ENCODE results near the gene GOT1.

GOT1 gene

GRCh38 chr10:99387541-99387940 lies 42.9 kb downstream of the GOT1 start:
- no peaks in the 10 kb centered on the region for H3K36me3 ChIP-seq (ENCODE audit: control insufficient read depth in 1 of 2, insufficient read depth in 2 of 2, low read length in 2 of 2)
- no peaks in the 10 kb centered on the region for H3K27me3 ChIP-seq (ENCODE audit: control insufficient read depth in 1 of 2, insufficient read depth in 2 of 2, low read length in 2 of 2)
- no peak overlapping the region for H3K9ac ChIP-seq (ENCODE audit: low read depth in 1 of 2, low read length in 2 of 2)
- no peak overlapping the region for H3K27ac ChIP-seq (ENCODE audit: low read depth, low read length)
- H3K4me3 ChIP-seq (ENCODE audit: low read depth in 1 of 2, low read length in 2 of 2) = no peak overlapping the region
- H3K9me3 ChIP-seq (ENCODE audit: control insufficient read depth in 1 of 2, low read length in 2 of 2) = no peaks in the 10 kb centered on the region
- H3K4me1 ChIP-seq (ENCODE audit: control insufficient read depth in 1 of 2, insufficient read depth in 2 of 2, low read length in 2 of 2) = no peaks in the 10 kb centered on the region

DNA sequence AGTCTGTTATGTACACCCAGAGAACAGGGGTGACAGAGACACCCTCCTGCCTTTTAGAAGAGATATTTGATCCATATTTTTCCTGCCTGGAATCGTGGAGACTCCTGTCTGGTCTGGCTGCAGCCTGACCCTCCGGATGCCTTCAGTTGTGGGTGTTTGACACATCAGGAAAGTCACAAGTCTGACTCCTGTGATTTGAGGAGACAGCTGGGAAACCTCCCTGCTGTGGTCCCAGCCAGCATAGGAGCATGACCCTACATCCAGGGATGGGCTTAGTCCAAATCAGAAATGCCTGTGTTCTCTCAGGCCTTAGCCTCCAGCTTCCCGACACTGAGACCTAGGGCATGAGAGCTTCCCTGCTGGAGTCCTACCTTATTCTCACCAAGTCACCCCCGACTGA lies 43.4 kb downstream of the GOT1 start:
- H3K9me3 ChIP-seq (ENCODE audit: control insufficient read depth in 1 of 2, low read length in 2 of 2) = no peaks in the 10 kb centered on the region
- no peaks in the 10 kb centered on the region for H3K27me3 ChIP-seq (ENCODE audit: control insufficient read depth in 1 of 2, insufficient read depth in 2 of 2, low read length in 2 of 2)
- H3K4me1 ChIP-seq (ENCODE audit: control insufficient read depth in 1 of 2, insufficient read depth in 2 of 2, low read length in 2 of 2) = no peaks in the 10 kb centered on the region
- H3K36me3 ChIP-seq (ENCODE audit: control insufficient read depth in 1 of 2, insufficient read depth in 2 of 2, low read length in 2 of 2) = no peaks in the 10 kb centered on the region
- H3K4me3 ChIP-seq (ENCODE audit: low read depth in 1 of 2, low read length in 2 of 2) = no peak overlapping the region
- H3K27ac ChIP-seq (ENCODE audit: low read depth, low read length) = no peak overlapping the region
- H3K9ac ChIP-seq (ENCODE audit: low read depth in 1 of 2, low read length in 2 of 2) = no peak overlapping the region

DNA sequence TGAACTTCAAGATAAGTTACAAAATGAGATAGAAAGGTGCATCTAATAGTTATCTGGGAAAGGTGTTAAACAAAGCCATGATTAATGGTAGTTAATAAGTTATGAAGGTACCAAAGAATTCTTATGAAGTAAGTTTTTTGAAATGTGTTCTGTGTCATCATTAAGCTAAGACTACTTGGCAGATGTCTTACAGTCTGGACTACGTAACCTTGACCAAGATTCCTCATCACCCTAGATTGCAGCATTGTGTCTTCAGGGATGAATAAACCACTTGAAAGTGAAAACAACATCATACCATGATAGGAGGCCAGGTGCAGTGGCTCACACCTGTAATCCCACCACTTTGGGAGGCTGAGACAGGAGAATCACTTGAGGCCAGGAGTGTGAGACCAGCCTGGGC lies 48.2 kb downstream of the GOT1 start:
- Histone ChIP-seq H3K36me3 (ENCODE audit: control insufficient read depth in 1 of 2, insufficient read depth in 2 of 2, low read length in 2 of 2) (no peaks in the 10 kb centered on the region), H3K4me1 (ENCODE audit: control insufficient read depth in 1 of 2, insufficient read depth in 2 of 2, low read length in 2 of 2) (no peaks in the 10 kb centered on the region), H3K9ac (ENCODE audit: low read depth in 1 of 2, low read length in 2 of 2) (no peak overlapping the region), H3K4me3 (ENCODE audit: low read depth in 1 of 2, low read length in 2 of 2) (no peak overlapping the region), H3K9me3 (ENCODE audit: control insufficient read depth in 1 of 2, low read length in 2 of 2) (no peaks in the 10 kb centered on the region), H3K27ac (ENCODE audit: low read depth, low read length) (no peak overlapping the region), H3K27me3 (ENCODE audit: control insufficient read depth in 1 of 2, insufficient read depth in 2 of 2, low read length in 2 of 2) (no peaks in the 10 kb centered on the region)

GRCh38 chr10:99375426-99375825 lies 55.0 kb downstream of the GOT1 start:
- H3K4me3 ChIP-seq (ENCODE audit: low read depth in 1 of 2, low read length in 2 of 2) = no peak overlapping the region
- no peak overlapping the region for H3K9ac ChIP-seq (ENCODE audit: low read depth in 1 of 2, low read length in 2 of 2)
- H3K4me1 ChIP-seq (ENCODE audit: control insufficient read depth in 1 of 2, insufficient read depth in 2 of 2, low read length in 2 of 2) = peaks cover 0 to 3% of the 10 kb centered on the region in 2 donors
- H3K27me3 ChIP-seq (ENCODE audit: control insufficient read depth in 1 of 2, insufficient read depth in 2 of 2, low read length in 2 of 2) = no peaks in the 10 kb centered on the region
- H3K9me3 ChIP-seq (ENCODE audit: control insufficient read depth in 1 of 2, low read length in 2 of 2) = no peaks in the 10 kb centered on the region
- no peaks in the 10 kb centered on the region for H3K36me3 ChIP-seq (ENCODE audit: control insufficient read depth in 1 of 2, insufficient read depth in 2 of 2, low read length in 2 of 2)
- H3K27ac ChIP-seq (ENCODE audit: low read depth, low read length) = no peak overlapping the region

GRCh38 chr10:99374972-99375371 lies 55.5 kb downstream of the GOT1 start:
- H3K36me3 ChIP-seq (ENCODE audit: control insufficient read depth in 1 of 2, insufficient read depth in 2 of 2, low read length in 2 of 2) = no peaks in the 10 kb centered on the region
- peaks cover 0 to 3% of the 10 kb centered on the region in 2 donors for H3K4me1 ChIP-seq (ENCODE audit: control insufficient read depth in 1 of 2, insufficient read depth in 2 of 2, low read length in 2 of 2)
- no peak overlapping the region for H3K9ac ChIP-seq (ENCODE audit: low read depth in 1 of 2, low read length in 2 of 2)
- H3K27ac ChIP-seq (ENCODE audit: low read depth, low read length) = no peak overlapping the region
- no peak overlapping the region for H3K4me3 ChIP-seq (ENCODE audit: low read depth in 1 of 2, low read length in 2 of 2)
- H3K9me3 ChIP-seq (ENCODE audit: control insufficient read depth in 1 of 2, low read length in 2 of 2) = no peaks in the 10 kb centered on the region
- H3K27me3 ChIP-seq (ENCODE audit: control insufficient read depth in 1 of 2, insufficient read depth in 2 of 2, low read length in 2 of 2) = peaks cover 0 to 4% of the 10 kb centered on the region in 2 donors

DNA sequence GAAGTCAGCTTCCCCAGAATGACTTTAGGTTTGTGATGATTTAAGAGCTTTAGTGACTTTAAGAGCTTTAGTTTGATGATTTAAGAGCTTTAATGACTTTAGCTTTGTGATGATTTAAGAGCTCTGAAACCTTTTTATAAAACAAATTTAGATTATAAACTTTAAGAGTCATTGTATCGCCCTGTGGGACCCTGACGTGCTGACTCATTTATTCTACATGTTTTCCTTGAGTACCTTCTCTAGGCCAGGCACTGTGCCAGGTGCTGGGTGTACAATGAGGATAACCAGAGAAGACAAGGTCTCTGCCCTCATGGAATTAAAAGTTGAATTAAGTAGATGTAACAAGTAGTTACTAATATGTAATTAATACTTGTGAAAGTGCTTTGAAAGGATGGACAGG lies 55.9 kb downstream of the GOT1 start:
- no peak overlapping the region for H3K9ac ChIP-seq (ENCODE audit: low read depth in 1 of 2, low read length in 2 of 2)
- H3K4me1 ChIP-seq (ENCODE audit: control insufficient read depth in 1 of 2, insufficient read depth in 2 of 2, low read length in 2 of 2) = peaks cover 0 to 3% of the 10 kb centered on the region in 2 donors
- H3K27me3 ChIP-seq (ENCODE audit: control insufficient read depth in 1 of 2, insufficient read depth in 2 of 2, low read length in 2 of 2) = peaks cover 0 to 4% of the 10 kb centered on the region in 2 donors
- no peak overlapping the region for H3K4me3 ChIP-seq (ENCODE audit: low read depth in 1 of 2, low read length in 2 of 2)
- no peaks in the 10 kb centered on the region for H3K36me3 ChIP-seq (ENCODE audit: control insufficient read depth in 1 of 2, insufficient read depth in 2 of 2, low read length in 2 of 2)
- H3K9me3 ChIP-seq (ENCODE audit: control insufficient read depth in 1 of 2, low read length in 2 of 2) = no peaks in the 10 kb centered on the region
- no peak overlapping the region for H3K27ac ChIP-seq (ENCODE audit: low read depth, low read length)

- no peaks in the 10 kb centered on the region for H3K9me3 ChIP-seq (ENCODE audit: control insufficient read depth in 1 of 2, low read length in 2 of 2)
- peaks cover 0 to 6% of the 10 kb centered on the region in 2 donors for H3K27me3 ChIP-seq (ENCODE audit: control insufficient read depth in 1 of 2, insufficient read depth in 2 of 2, low read length in 2 of 2)
- peaks cover 0 to 3% of the 10 kb centered on the region in 2 donors for H3K4me1 ChIP-seq (ENCODE audit: control insufficient read depth in 1 of 2, insufficient read depth in 2 of 2, low read length in 2 of 2)
- no peak overlapping the region for H3K4me3 ChIP-seq (ENCODE audit: low read depth in 1 of 2, low read length in 2 of 2)
- no peak overlapping the region for H3K9ac ChIP-seq (ENCODE audit: low read depth in 1 of 2, low read length in 2 of 2)
- no peak overlapping the region for H3K27ac ChIP-seq (ENCODE audit: low read depth, low read length)
- H3K36me3 ChIP-seq (ENCODE audit: control insufficient read depth in 1 of 2, insufficient read depth in 2 of 2, low read length in 2 of 2) = no peaks in the 10 kb centered on the region
Measured at GRCh38 chr10:99372546-99373271, 57.7 kb downstream of the GOT1 start.

DNA sequence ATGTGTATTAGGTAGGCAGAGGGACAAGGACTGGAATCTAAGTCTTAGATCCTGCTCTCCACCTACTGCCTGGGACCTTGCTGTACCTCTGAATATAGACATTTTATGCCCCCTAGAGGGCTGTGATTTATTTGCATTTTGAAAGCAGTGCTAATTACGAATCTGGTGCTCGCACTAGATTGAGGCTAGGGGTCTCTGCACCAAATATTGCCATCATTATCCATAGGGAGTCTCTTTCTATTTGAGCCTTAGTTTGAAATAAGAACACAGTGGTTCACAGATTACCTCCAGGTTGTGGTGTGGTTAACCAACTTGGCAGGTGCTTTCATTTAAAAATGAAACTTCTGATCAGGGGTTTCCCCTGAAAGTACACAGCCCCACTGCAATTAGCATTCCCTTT lies 59.4 kb downstream of the GOT1 start:
- no peaks in the 10 kb centered on the region for H3K9me3 ChIP-seq (ENCODE audit: control insufficient read depth in 1 of 2, low read length in 2 of 2)
- H3K9ac ChIP-seq (ENCODE audit: low read depth in 1 of 2, low read length in 2 of 2) = no peak overlapping the region
- no peak overlapping the region for H3K27ac ChIP-seq (ENCODE audit: low read depth, low read length)
- H3K36me3 ChIP-seq (ENCODE audit: control insufficient read depth in 1 of 2, insufficient read depth in 2 of 2, low read length in 2 of 2) = no peaks in the 10 kb centered on the region
- peak overlapping the region in 1 of 2 donors; percentile 12 for H3K4me3 ChIP-seq (ENCODE audit: low read depth in 1 of 2, low read length in 2 of 2)
- peaks cover 0 to 3% of the 10 kb centered on the region in 2 donors for H3K4me1 ChIP-seq (ENCODE audit: control insufficient read depth in 1 of 2, insufficient read depth in 2 of 2, low read length in 2 of 2)
- H3K27me3 ChIP-seq (ENCODE audit: control insufficient read depth in 1 of 2, insufficient read depth in 2 of 2, low read length in 2 of 2) = peaks cover 0 to 6% of the 10 kb centered on the region in 2 donors

DNA sequence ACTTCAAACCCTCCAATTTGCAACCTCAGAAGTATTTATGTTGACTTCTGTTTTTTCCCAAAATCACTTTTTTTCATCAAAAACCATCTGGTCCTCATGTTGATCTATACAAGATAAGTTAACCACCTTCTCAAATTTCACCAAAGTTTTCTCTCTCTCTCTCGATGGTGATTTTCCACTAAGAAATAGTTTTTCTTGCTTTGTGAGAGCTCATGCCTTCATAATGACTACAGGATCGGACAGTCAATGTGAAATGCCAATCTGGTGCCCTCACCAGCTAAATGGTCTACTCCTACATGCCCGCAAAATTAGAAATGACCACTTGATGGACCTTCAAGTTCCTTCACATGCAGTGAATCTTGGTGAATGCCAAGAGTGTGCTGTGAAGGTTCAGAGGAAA lies 60.9 kb downstream of the GOT1 start:
- Histone ChIP-seq H3K27me3 (ENCODE audit: control insufficient read depth in 1 of 2, insufficient read depth in 2 of 2, low read length in 2 of 2) (peaks cover 0 to 6% of the 10 kb centered on the region in 2 donors), H3K27ac (ENCODE audit: low read depth, low read length) (no peak overlapping the region), H3K9ac (ENCODE audit: low read depth in 1 of 2, low read length in 2 of 2) (no peak overlapping the region), H3K4me3 (ENCODE audit: low read depth in 1 of 2, low read length in 2 of 2) (no peak overlapping the region), H3K36me3 (ENCODE audit: control insufficient read depth in 1 of 2, insufficient read depth in 2 of 2, low read length in 2 of 2) (no peaks in the 10 kb centered on the region), H3K9me3 (ENCODE audit: control insufficient read depth in 1 of 2, low read length in 2 of 2) (no peaks in the 10 kb centered on the region), H3K4me1 (ENCODE audit: control insufficient read depth in 1 of 2, insufficient read depth in 2 of 2, low read length in 2 of 2) (peaks cover 0 to 3% of the 10 kb centered on the region in 2 donors)

DNA sequence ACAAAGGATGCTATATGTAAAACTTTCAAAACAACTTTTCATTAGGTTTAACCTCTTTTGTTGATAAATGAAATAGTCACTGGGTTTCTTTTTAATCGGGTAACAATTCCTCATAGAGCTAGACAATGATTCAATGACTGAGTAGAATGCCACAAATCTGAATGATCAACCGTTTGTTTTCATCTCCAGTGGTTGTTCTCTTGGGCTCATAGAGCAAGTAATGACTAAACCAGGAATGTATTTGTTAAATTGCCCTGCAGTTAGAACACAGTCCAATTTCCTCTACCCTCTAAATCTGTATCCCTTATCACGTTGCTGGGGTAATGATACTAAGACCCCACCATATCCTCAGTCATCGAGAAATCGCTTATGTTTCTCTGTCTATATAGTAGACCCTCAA lies 61.3 kb downstream of the GOT1 start:
- H3K4me1 ChIP-seq (ENCODE audit: control insufficient read depth in 1 of 2, insufficient read depth in 2 of 2, low read length in 2 of 2) = peaks cover 0 to 3% of the 10 kb centered on the region in 2 donors
- H3K9ac ChIP-seq (ENCODE audit: low read depth in 1 of 2, low read length in 2 of 2) = no peak overlapping the region
- H3K27me3 ChIP-seq (ENCODE audit: control insufficient read depth in 1 of 2, insufficient read depth in 2 of 2, low read length in 2 of 2) = peaks cover 0 to 6% of the 10 kb centered on the region in 2 donors
- H3K4me3 ChIP-seq (ENCODE audit: low read depth in 1 of 2, low read length in 2 of 2) = no peak overlapping the region
- no peak overlapping the region for H3K27ac ChIP-seq (ENCODE audit: low read depth, low read length)
- H3K9me3 ChIP-seq (ENCODE audit: control insufficient read depth in 1 of 2, low read length in 2 of 2) = no peaks in the 10 kb centered on the region
- no peaks in the 10 kb centered on the region for H3K36me3 ChIP-seq (ENCODE audit: control insufficient read depth in 1 of 2, insufficient read depth in 2 of 2, low read length in 2 of 2)
